Right lobe of liver (tissue), 4 donors: ENCODE measurements around the gene S100PBP.

Experiments
- CTCF ChIP-seq, 4 donors: fragments of 200-600 bp in 3 of 4; fragments of 450-650 bp in 1 of 4; IDR thresholded peaks; one replicate each; pipeline versions ENCODE4 v1.5.1 to v1.8.0; 2016 to 2022; ENCODE audit warnings: antibody characterized with exemption in 4 of 4, mild to moderate bottlenecking in 2 of 4
- POLR2A ChIP-seq: fragments of 450-650 bp; IDR thresholded peaks from one replicate; pipeline ENCODE4 v1.6.1; 2017; ENCODE audit warnings: antibody characterized with exemption, mild to moderate bottlenecking
- donor health status: DM: no; HTN: no; CAD: no.
- donor health status: DM: no; HTN: no; CAD: no.
- donor health status: DM: no; HTN: yes; CAD: no.

GRCh38 chr1:32771561-32772280, 45.7 kb upstream of the S100PBP start:
- no peak for TF ChIP-seq CTCF (IDR thresholded peaks at IDR 0.05)
- TF ChIP-seq POLR2A = no peak
